Measurements from ENCODE around the gene PPM1H.

Gene PPM1H

GRCh38 chr12:62728741-62729140 lies 206.2 kb downstream of the PPM1H start:
- TF ChIP-seq ZFX (IDR thresholded peaks at IDR 0.05), result no peak
- TF ChIP-seq, protein P1, sequence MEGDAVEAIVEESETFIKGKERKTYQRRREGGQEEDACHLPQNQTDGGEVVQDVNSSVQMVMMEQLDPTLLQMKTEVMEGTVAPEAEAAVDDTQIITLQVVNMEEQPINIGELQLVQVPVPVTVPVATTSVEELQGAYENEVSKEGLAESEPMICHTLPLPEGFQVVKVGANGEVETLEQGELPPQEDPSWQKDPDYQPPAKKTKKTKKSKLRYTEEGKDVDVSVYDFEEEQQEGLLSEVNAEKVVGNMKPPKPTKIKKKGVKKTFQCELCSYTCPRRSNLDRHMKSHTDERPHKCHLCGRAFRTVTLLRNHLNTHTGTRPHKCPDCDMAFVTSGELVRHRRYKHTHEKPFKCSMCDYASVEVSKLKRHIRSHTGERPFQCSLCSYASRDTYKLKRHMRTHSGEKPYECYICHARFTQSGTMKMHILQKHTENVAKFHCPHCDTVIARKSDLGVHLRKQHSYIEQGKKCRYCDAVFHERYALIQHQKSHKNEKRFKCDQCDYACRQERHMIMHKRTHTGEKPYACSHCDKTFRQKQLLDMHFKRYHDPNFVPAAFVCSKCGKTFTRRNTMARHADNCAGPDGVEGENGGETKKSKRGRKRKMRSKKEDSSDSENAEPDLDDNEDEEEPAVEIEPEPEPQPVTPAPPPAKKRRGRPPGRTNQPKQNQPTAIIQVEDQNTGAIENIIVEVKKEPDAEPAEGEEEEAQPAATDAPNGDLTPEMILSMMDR (conservative IDR thresholded peaks at IDR 0.05), result no peak
- H3K27ac ChIP-seq, result no peak overlapping the region; the same call in 1 of the 2 replicates

- no peak overlapping the region for H3K27ac ChIP-seq
- TF ChIP-seq, protein P1 (conservative IDR thresholded peaks at IDR 0.05), result no peak
- TF ChIP-seq ZFX (IDR thresholded peaks at IDR 0.05), result no peak
Measured at GRCh38 chr12:62726471-62726980, 208.4 kb downstream of the PPM1H start.

DNA sequence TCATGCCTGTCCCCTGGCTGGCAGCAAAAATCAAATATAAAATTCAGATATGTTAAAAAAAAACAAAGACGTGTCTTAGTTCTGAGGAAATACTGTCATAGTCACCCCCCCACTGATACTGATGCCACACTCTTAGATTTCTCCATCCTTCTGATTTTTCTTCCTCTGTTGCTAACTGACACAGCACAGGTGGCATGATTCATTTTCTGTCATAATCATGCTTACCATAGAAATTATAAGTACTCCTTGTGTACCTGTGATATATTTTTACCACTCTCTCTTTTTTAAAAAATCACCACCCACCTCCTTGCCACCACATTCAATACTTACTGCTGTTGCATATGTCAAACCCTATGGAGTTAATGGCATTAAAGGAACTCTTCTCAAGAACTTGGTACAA lies 209.2 kb downstream of the PPM1H start:
- TF ChIP-seq ZFX (IDR thresholded peaks at IDR 0.05), result no peak
- TF ChIP-seq, protein P1 (conservative IDR thresholded peaks at IDR 0.05), result no peak
- H3K27ac ChIP-seq, result no peak overlapping the region

DNA sequence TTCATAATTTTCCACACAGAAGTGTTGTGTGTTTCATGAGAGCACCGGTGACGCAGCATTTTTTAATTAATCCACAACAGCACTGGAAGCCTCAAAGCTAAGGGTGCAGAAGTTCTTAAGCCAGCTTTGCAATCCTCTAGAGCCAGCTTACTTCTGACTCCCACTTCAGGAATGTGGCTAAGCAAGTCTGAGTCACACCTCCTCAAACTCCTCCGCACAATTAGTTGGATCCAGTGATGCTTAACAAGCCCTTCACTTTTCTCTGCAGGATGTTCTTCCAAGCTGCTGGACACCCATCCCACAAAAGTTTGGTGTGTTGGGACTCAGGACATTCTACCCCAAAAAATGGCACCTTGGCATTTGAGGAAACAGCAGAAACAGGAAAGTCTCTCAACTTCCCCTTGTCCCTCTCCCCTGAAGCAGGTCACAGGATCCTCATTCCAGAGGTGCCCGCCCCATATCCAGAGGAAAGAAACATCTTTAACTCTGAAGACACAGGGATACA lies 210.0 kb downstream of the PPM1H start:
- H3K27ac ChIP-seq, result no peak overlapping the region; the same call in 1 of the 2 replicates

DNA sequence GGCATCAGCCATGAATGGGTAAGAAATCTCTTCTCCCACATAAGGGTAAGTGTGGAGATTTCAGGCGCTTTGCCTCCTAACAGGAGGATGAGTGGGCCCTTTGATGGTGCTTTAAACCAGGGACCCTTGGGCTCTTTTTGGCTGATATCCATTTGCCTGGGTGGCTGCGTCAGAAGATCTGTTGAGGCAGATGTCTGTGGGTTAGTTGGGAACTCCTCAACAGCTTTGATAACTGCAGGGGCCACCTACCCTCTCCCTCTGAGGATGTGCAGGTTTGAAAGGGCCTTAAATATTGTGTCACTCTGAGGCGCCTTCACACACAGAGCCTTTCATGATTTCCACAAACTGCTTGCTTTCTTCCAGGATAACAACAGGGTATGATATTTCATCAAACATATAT lies 210.7 kb downstream of the PPM1H start:
- H3K27ac ChIP-seq, result peak overlapping the region; percentile 41; the same call in 1 of the 2 replicates
- no peak for TF ChIP-seq ZFX (IDR thresholded peaks at IDR 0.05)
- TF ChIP-seq, protein P1 (conservative IDR thresholded peaks at IDR 0.05), result no peak

More for the DNA sequence above, 210.0 kb downstream of the PPM1H start:
- TF ChIP-seq, protein P1 (conservative IDR thresholded peaks at IDR 0.05), result no peak
- TF ChIP-seq ZFX (IDR thresholded peaks at IDR 0.05), result no peak

DNA sequence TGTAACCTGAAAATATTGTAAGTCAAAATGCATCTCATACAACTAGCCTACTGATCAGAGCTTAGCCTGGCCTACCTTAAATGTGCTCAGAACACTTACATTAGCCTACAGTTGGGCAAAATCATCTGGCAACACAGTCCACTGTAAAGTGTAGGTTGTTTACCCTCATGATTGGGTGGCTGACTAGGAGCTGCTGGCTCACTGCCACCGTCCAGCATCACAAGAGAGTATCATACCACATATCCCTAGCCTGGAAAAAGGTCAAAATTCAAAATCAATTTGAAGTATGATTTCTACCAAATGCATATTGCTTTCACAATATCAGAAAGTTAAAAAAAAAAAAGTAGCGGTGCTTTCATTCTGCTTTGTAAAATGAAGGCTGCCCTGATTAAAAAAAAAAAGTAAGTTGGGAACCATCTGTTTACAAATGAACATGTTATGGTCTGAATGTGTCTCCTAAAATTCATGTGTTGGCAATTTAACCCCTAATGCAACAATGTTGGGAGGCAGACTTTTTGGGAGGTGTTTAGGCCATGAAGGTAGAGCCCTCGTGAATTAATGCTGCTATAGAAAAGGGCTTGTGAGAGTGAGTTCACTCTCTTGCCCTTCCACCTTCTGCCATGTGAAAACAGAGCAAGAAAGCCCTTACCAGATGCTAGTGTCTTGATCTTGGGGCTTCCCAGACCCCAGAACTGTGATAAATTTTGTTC lies 211.8 kb downstream of the PPM1H start:
- no peak overlapping the region for H3K27ac ChIP-seq
- no peak for TF ChIP-seq ZFX (IDR thresholded peaks at IDR 0.05)
- TF ChIP-seq, protein P1 (conservative IDR thresholded peaks at IDR 0.05), result no peak

- H3K27ac ChIP-seq, result no peak overlapping the region
- TF ChIP-seq ZFX (IDR thresholded peaks at IDR 0.05), result no peak
- TF ChIP-seq, protein P1 (conservative IDR thresholded peaks at IDR 0.05), result no peak
Measured at GRCh38 chr12:62720661-62721330, 214.2 kb downstream of the PPM1H start.

Measured in C4-2B (cell line).